ENCODE results near the gene MKNK2. TPM values are rescaled to one million over a fixed set of nuclear protein-coding genes. Genes with fewer than 3 reads are reported as not detected.
A peak's percentile ranks its signal among the peaks of the same experiment; 100 is the strongest.

Gene MKNK2
- total RNA-seq, 2 donors from 2014 or later, result 127 to 174 TPM

- intact Hi-C loops (cut with DNase I), result no loop called here
- ATAC-seq, result peak; percentile 10 to 21
- DNase-seq, result no peak
Observed at GRCh38 chr19:2081873-2082810, 31.1 kb upstream of the MKNK2 start.

GRCh38 chr19:2080336-2080988, 29.4 kb upstream of the MKNK2 start:
- intact Hi-C loops (cut with DNase I), result no loop called here
- no peak for ATAC-seq
- no peak for DNase-seq

GRCh38 chr19:2079865-2080301, 28.8 kb upstream of the MKNK2 start:
- intact Hi-C loops (cut with DNase I), result loop anchor here (10.0 kb wide), 1 partner anchor 155 kb away; no protein-coding TSS in a partner anchor
- ATAC-seq (no peak), DNase-seq (no peak)

GRCh38 chr19:2079076-2079864, 28.2 kb upstream of the MKNK2 start:
- intact Hi-C loops (cut with DNase I), result loop anchor here (10.0 kb wide), 1 partner anchor 154 kb away; no protein-coding TSS in a partner anchor
- DNase-seq (no peak), ATAC-seq (no peak)

GRCh38 chr19:2077833-2078619, 27.0 kb upstream of the MKNK2 start:
- intact Hi-C loops (cut with DNase I), result loop anchor here (10.0 kb wide), 1 partner anchor 153 kb away; no protein-coding TSS in a partner anchor
- DNase-seq (no peak), ATAC-seq (no peak)

- no peak for DNase-seq
- no peak for ATAC-seq
- intact Hi-C loops (cut with DNase I), result loop anchor here (10.0 kb wide), 1 partner anchor 153 kb away; no protein-coding TSS in a partner anchor
Observed at GRCh38 chr19:2077398-2077797, 26.4 kb upstream of the MKNK2 start.

GRCh38 chr19:2076526-2076944, 25.5 kb upstream of the MKNK2 start:
- intact Hi-C loops (cut with DNase I), result loop anchor here (10.0 kb wide), 1 partner anchor 152 kb away; no protein-coding TSS in a partner anchor
- ATAC-seq (no peak), DNase-seq (no peak)

GRCh38 chr19:2072757-2073551, 21.9 kb upstream of the MKNK2 start:
- intact Hi-C loops (cut with DNase I), result loop anchor here (10.0 kb wide), 1 partner anchor 148 kb away; no protein-coding TSS in a partner anchor
- DNase-seq (no peak), ATAC-seq (no peak)

GRCh38 chr19:2070986-2071673, 20.1 kb upstream of the MKNK2 start:
- ATAC-seq, result no peak
- no peak for DNase-seq
- intact Hi-C loops (cut with DNase I), result loop anchor here (10.0 kb wide), 1 partner anchor 146 kb away; no protein-coding TSS in a partner anchor

GRCh38 chr19:2070436-2070827, 19.4 kb upstream of the MKNK2 start:
- intact Hi-C loops (cut with DNase I), result loop anchor here (10.0 kb wide), 1 partner anchor 146 kb away; no protein-coding TSS in a partner anchor
- ATAC-seq, result peak in 1 of 2 donors; percentile 20

GRCh38 chr19:2064788-2065524, 13.9 kb upstream of the MKNK2 start:
- intact Hi-C loops (cut with DNase I), result loop anchor here (2.0 to 5.0 kb wide), 2 partner anchors 22 to 43 kb away; no protein-coding TSS in a partner anchor
- ATAC-seq (peak in 1 of 2 donors; percentile 6), DNase-seq (peak; percentile 63)

More at GRCh38 chr19:2070436-2070827, 19.4 kb upstream of the MKNK2 start:
- DNase-seq, result no peak

GRCh38 chr19:2064395-2064787, 13.3 kb upstream of the MKNK2 start:
- ATAC-seq, result no peak
- no peak for DNase-seq
- intact Hi-C loops (cut with DNase I), result loop anchor here in 1 of 2 donors (2.0 kb wide), 1 partner anchor 22 kb away; no protein-coding TSS in a partner anchor

- intact Hi-C loops (cut with DNase I), result loop anchor here in 1 of 2 donors (2.0 kb wide), 1 partner anchor 21 kb away; no protein-coding TSS in a partner anchor
- DNase-seq, result no peak
- no peak for ATAC-seq
Observed at GRCh38 chr19:2063824-2064223, 12.8 kb upstream of the MKNK2 start.

- ATAC-seq (no peak), DNase-seq (no peak)
- intact Hi-C loops (cut with DNase I), result no loop called here
Observed at GRCh38 chr19:2062770-2063169, 11.7 kb upstream of the MKNK2 start.

- no peak for DNase-seq
- intact Hi-C loops (cut with DNase I), result no loop called here
- ATAC-seq, result no peak
Observed at GRCh38 chr19:2062389-2062729, 11.3 kb upstream of the MKNK2 start.

Data from left cardiac atrium (tissue), 4 donors.